Measurements from ENCODE around the gene KCNJ9. TPM values are rescaled to one million over a fixed set of nuclear protein-coding genes. Genes with fewer than 3 reads are reported as not detected.

Gene KCNJ9
- polyA plus RNA-seq, 1 donor from 2014 or later, result 8.0 TPM

- H3K4me3 ChIP-seq (ENCODE audit: low read length), result no peak overlapping the region
- H3K36me3 ChIP-seq (ENCODE audit: insufficient read depth, low read length), result no peaks in the 10 kb centered on the region
- no peak overlapping the region for H3K27ac ChIP-seq (ENCODE audit: low read length)
- no peaks in the 10 kb centered on the region for H4K20me1 ChIP-seq (ENCODE audit: insufficient read depth)
- H3K79me2 ChIP-seq (replicated peaks; ENCODE audit: insufficient read depth, low read length), result no peaks in the 10 kb centered on the region
- TF ChIP-seq SMC3 (conservative IDR thresholded peaks at IDR 0.05; ENCODE audit: poor library complexity) (no peak), EP300 (conservative IDR thresholded peaks at IDR 0.05; ENCODE audit: poor library complexity, severe bottlenecking) (no peak), CTCF (IDR thresholded peaks at IDR 0.05; ENCODE audit: poor library complexity, severe bottlenecking) (no peak), POLR2AphosphoS5 (IDR thresholded peaks at IDR 0.05) (no peak), EZH2 (IDR thresholded peaks at IDR 0.05; ENCODE audit: borderline replicate concordance, insufficient read depth, low read length, poor library complexity, severe bottlenecking) (no peak), MXI1 (conservative IDR thresholded peaks at IDR 0.05; ENCODE audit: poor library complexity, severe bottlenecking) (no peak), TAF1 (IDR thresholded peaks at IDR 0.05; ENCODE audit: low read depth) (no peak)
- H3K4me2 ChIP-seq (ENCODE audit: low read length), result no peak overlapping the region
- no peak overlapping the region for H3K9ac ChIP-seq (ENCODE audit: low read length)
- H3K9me3 ChIP-seq (ENCODE audit: low read length), result no peaks in the 10 kb centered on the region
- H3F3A ChIP-seq (ENCODE audit: insufficient read depth, low read length, poor library complexity, severe bottlenecking), result no peaks in the 10 kb centered on the region
- no peaks in the 10 kb centered on the region for H3K9me2 ChIP-seq (ENCODE audit: insufficient read depth, low read length)
- H3K27me3 ChIP-seq (ENCODE audit: insufficient read depth, low read depth, low read length), result no peaks in the 10 kb centered on the region
- no peak overlapping the region for H2AFZ ChIP-seq (ENCODE audit: low read depth, low read length)
Observed at GRCh38 chr1:160058087-160058486, 23.3 kb upstream of the KCNJ9 start.

- TF ChIP-seq EP300 (conservative IDR thresholded peaks at IDR 0.05; ENCODE audit: poor library complexity, severe bottlenecking) (no peak), EZH2 (IDR thresholded peaks at IDR 0.05; ENCODE audit: borderline replicate concordance, insufficient read depth, low read length, poor library complexity, severe bottlenecking) (no peak), SMC3 (conservative IDR thresholded peaks at IDR 0.05; ENCODE audit: poor library complexity) (no peak), POLR2AphosphoS5 (IDR thresholded peaks at IDR 0.05) (no peak), MXI1 (conservative IDR thresholded peaks at IDR 0.05; ENCODE audit: poor library complexity, severe bottlenecking) (no peak), CTCF (IDR thresholded peaks at IDR 0.05; ENCODE audit: poor library complexity, severe bottlenecking) (no peak), RAD21 (conservative IDR thresholded peaks at IDR 0.05) (no peak), TAF1 (IDR thresholded peaks at IDR 0.05; ENCODE audit: low read depth) (no peak), REST (IDR thresholded peaks at IDR 0.05; ENCODE audit: borderline replicate concordance) (no peak)
- no peaks in the 10 kb centered on the region for H3K79me2 ChIP-seq (replicated peaks; ENCODE audit: insufficient read depth, low read length)
- H3K4me2 ChIP-seq (ENCODE audit: low read length), result no peak overlapping the region
- no peaks in the 10 kb centered on the region for H3K9me2 ChIP-seq (ENCODE audit: insufficient read depth, low read length)
- H3K4me3 ChIP-seq (ENCODE audit: low read length), result no peak overlapping the region
- H3F3A ChIP-seq (ENCODE audit: insufficient read depth, low read length, poor library complexity, severe bottlenecking), result no peaks in the 10 kb centered on the region
- H4K20me1 ChIP-seq (ENCODE audit: insufficient read depth), result no peaks in the 10 kb centered on the region
- no peaks in the 10 kb centered on the region for H3K36me3 ChIP-seq (ENCODE audit: insufficient read depth, low read length)
- no peaks in the 10 kb centered on the region for H3K9me3 ChIP-seq (ENCODE audit: low read length)
- H3K9ac ChIP-seq (ENCODE audit: low read length), result no peak overlapping the region
- no peaks in the 10 kb centered on the region for H3K27me3 ChIP-seq (ENCODE audit: insufficient read depth, low read depth, low read length)
- no peak overlapping the region for H2AFZ ChIP-seq (ENCODE audit: low read depth, low read length)
- H3K27ac ChIP-seq (ENCODE audit: low read length), result no peak overlapping the region
Observed at GRCh38 chr1:160061369-160062229, 19.7 kb upstream of the KCNJ9 start.

Measured in neural cell (in vitro differentiated cells).